DMS53 (cell line): ENCODE data around the gene GALNT4.
A peak's percentile ranks its signal among the peaks of the same experiment; 100 is the strongest.

Experiments used
- DNase-seq: peaks from one replicate; lab custom pipeline; 2025; lab: John Stamatoyannopoulos, UW

Gene GALNT4

GRCh38 chr12:89493670-89494302 is 30.8 kb downstream of the GALNT4 start:
- peak; percentile 29 for DNase-seq

- DNase-seq: peak; percentile 49
Observed at GRCh38 chr12:89492883-89493282, 31.7 kb downstream of the GALNT4 start.

GRCh38 chr12:89490922-89491321 is 33.7 kb downstream of the GALNT4 start:
- no peak for DNase-seq

GRCh38 chr12:89486264-89486663 is 38.3 kb downstream of the GALNT4 start:
- no peak for DNase-seq

GRCh38 chr12:89484470-89484869 is 40.1 kb downstream of the GALNT4 start:
- no peak for DNase-seq

- DNase-seq: no peak
Observed at GRCh38 chr12:89481213-89481914, 43.2 kb downstream of the GALNT4 start.

- DNase-seq: peak; percentile 52
Observed at GRCh38 chr12:89479982-89480381, 44.6 kb downstream of the GALNT4 start.

- no peak for DNase-seq
Observed at GRCh38 chr12:89477633-89478279, 46.8 kb downstream of the GALNT4 start.

GRCh38 chr12:89476904-89477595 is 47.5 kb downstream of the GALNT4 start:
- DNase-seq: no peak

- no peak for DNase-seq
Observed at GRCh38 chr12:89476232-89476631, 48.4 kb downstream of the GALNT4 start.

- DNase-seq: no peak
Observed at GRCh38 chr12:89475203-89475990, 49.2 kb downstream of the GALNT4 start.

GRCh38 chr12:89474615-89475014 is 50.0 kb downstream of the GALNT4 start:
- DNase-seq: peak; percentile 26
